Omental fat pad (tissue), 4 donors: ENCODE data around the gene DAAM1. TPM values are rescaled to one million over a fixed set of nuclear protein-coding genes. Genes with fewer than 3 reads are reported as not detected.

Experiments
- ATAC-seq: fragments of 150-250 bp; one replicate; pipeline ENCODE4 v1.9.1; 2016; ENCODE audit warnings: mild to moderate bottlenecking, moderate library complexity; ENCODE audit not compliant: low FRiP score
- DNase-seq: peaks from one replicate; pipeline ENCODE4 v3.0.0-alpha.2; 2019; ENCODE audit warnings: low spot score
- total RNA-seq, 4 donors: library from RNA; depleted of rRNA; stranded (reverse); fragments of >200 nt; gene quantifications; one replicate each; pipeline ENCODE4 v1.1.0, GENCODE V29; 2016
- TF ChIP-seq, protein P1 (sequence below), 3 donors: fragments of 450-650 bp; IDR thresholded peaks; one replicate each; pipeline ENCODE4 v1.5.1; 2016 to 2017; ENCODE audit warnings: antibody characterized with exemption in 3 of 3, mild to moderate bottlenecking in 3 of 3, moderate library complexity in 2 of 3

DAAM1 gene
- total RNA-seq, 4 donors from 2014 or later = 49.8 to 73.6 (median 51.6) TPM

DNA sequence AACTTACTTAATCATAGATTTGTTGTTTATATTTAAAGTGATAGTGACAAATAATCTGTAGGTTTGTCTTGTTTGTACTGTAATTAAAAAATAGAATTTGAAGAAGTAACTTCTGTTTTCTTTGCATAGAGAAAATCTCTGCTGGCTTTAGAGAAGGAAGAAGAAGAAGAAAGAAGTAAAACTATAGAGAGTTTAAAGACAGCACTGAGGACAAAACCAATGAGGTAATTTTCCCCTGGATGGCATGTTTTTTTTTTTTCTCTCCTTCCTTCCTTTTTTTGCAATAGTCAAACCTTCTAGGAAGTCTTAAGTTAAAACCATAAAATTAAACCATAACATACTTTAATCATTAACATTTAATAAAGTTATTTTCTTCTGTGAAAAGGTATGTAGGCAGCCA is 131.9 kb downstream of the DAAM1 start:
- TF ChIP-seq, protein P1, sequence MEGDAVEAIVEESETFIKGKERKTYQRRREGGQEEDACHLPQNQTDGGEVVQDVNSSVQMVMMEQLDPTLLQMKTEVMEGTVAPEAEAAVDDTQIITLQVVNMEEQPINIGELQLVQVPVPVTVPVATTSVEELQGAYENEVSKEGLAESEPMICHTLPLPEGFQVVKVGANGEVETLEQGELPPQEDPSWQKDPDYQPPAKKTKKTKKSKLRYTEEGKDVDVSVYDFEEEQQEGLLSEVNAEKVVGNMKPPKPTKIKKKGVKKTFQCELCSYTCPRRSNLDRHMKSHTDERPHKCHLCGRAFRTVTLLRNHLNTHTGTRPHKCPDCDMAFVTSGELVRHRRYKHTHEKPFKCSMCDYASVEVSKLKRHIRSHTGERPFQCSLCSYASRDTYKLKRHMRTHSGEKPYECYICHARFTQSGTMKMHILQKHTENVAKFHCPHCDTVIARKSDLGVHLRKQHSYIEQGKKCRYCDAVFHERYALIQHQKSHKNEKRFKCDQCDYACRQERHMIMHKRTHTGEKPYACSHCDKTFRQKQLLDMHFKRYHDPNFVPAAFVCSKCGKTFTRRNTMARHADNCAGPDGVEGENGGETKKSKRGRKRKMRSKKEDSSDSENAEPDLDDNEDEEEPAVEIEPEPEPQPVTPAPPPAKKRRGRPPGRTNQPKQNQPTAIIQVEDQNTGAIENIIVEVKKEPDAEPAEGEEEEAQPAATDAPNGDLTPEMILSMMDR (IDR thresholded peaks at IDR 0.05) = no peak
- ATAC-seq (no peak), DNase-seq (no peak)

DNA sequence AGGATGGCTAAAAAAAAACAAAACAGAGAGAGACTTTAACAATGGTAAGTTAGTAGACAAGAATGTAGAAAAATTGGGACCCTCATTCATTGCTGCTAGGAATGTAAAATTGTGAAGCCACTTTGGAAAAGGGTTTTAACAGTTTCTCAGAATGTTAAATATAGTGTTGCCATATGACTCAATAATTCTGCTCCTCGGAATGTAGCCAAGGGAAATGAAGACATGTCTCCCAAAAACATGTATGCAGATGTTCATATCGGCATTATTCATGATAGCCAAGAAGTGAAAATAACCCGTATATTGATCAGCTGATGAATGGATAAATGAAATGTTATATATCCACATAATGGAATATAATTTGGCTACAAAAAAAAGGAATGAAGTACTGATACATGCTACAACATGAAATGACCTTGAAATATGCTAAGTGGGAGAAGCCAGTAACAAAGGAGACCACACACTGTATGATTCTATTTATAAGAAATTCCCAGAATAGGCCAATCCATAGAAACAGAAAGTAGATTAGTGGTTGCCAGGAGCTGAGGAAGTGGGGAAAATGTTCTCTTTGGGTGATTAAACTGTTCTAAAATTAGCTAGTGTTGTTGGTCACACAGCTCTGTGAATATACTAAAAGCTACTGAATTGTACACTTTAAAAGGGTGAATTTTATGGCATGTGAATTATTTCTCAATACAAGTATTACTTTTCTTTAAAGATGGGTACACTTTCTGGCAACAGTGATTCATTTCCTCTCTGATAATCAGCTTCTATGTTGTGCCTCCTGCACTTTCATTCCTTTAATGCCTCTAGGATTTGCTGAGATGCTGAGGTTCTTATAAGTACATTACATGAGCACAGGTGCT is 132.5 kb downstream of the DAAM1 start:
- TF ChIP-seq, protein P1 (IDR thresholded peaks at IDR 0.05) = no peak
- DNase-seq = no peak
- peak; percentile 38 for ATAC-seq

DNA sequence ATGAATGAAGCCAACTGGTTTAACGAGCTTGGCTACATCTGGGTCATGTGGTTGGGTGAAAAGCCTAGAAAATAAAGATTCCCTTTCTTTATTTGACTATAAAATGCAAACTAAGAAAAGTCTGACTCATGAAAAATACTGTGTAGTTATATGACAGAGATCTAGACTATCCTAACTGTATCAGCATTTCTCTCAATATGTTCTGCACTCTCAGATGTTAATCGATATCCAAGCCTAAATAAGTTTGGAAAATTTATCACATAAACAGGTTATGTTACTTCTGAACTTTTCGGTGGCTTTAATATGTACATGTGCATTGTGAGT is 133.1 kb downstream of the DAAM1 start:
- TF ChIP-seq, protein P1 (IDR thresholded peaks at IDR 0.05) = no peak
- no peak for ATAC-seq
- DNase-seq = no peak

DNA sequence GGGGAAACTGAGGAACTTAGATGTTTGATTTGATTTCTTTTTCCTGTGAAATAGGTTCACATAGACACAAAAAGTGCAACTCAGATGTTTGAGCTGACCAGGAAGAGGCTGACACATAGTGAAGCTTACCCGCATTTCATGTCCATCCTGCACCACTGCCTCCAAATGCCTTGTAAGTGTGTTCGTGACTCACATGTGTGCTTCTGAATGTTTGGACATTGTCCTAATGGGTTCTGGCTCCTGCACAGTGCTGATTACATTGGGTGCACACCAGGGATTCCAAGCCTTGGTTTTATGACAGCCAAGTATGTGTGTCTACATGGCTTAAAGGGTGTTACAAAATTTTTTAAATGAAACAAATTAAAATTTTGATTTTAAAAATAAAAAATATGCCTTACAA is 137.4 kb downstream of the DAAM1 start:
- no peak for DNase-seq
- ATAC-seq = no peak
- TF ChIP-seq, protein P1 (IDR thresholded peaks at IDR 0.05) = no peak

DNA sequence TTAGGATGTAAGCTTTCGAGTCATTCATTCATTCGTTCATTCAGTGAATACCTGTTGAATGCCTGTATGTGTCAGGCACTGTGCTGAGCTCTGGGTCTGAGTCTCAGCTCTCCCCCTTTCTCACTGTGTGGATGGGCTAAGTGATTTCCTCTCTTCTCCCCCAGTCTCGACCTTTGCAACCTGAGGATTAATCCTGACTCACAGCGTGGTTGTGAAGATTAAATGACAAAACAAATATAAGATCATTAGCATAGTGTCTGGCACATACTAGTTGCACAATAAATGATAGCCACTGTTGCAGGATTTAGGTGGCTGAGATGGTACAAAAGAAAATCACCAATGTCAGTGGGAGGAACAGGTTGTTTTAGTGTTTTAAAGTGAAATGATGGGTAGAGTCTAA is 140.0 kb downstream of the DAAM1 start:
- TF ChIP-seq, protein P1 (IDR thresholded peaks at IDR 0.05) = no peak
- DNase-seq = no peak
- no peak for ATAC-seq

DNA sequence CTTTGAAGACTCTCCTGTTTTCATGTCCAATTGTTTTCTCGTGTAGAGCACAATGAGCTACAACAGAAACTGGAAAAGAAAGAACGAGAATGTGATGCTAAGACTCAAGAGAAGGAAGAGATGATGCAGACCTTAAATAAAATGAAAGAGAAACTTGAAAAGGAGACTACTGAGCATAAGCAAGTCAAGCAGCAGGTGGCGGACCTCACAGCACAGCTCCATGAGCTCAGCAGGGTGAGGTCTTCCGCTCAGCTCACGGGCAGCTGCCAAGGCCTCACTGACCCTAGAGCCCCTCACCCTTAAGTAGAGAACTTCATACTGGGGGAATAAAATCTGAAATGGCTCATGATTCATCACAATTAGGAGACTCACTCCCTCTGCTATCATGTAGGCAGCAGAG is 142.0 kb downstream of the DAAM1 start:
- ATAC-seq (no peak), DNase-seq (no peak)
- TF ChIP-seq, protein P1 (IDR thresholded peaks at IDR 0.05) = no peak

DNA sequence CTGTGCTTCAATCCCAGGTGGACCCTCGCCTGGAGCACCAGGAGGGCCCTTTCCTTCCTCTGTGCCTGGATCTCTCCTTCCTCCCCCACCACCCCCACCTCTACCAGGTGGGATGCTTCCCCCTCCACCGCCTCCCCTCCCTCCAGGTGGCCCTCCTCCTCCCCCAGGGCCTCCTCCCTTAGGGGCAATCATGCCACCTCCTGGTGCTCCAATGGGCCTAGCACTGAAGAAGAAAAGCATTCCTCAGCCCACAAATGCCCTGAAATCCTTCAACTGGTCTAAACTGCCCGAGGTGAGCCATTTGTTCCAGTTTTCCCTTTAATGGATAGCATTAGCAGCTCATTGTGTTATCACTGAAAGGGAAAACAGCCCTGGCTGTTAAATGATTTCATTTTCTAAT is 142.8 kb downstream of the DAAM1 start:
- TF ChIP-seq, protein P1 (IDR thresholded peaks at IDR 0.05) = no peak
- ATAC-seq = no peak
- DNase-seq = no peak
